GM23248 (cell line): ENCODE measurements around the gene IFI27.

Experiments
- EZH2 ChIP-seq: fragments of 200-600 bp; sonication (generic); IDR thresholded peaks from 2 replicates; pipeline ENCODE4 v1.6.1; 2018; ENCODE audit warnings: antibody characterized with exemption, mild to moderate bottlenecking; ENCODE audit not compliant: insufficient read depth, poor library complexity, severe bottlenecking
- EZH2phosphoT487 ChIP-seq: fragments of 200-600 bp; sonication (generic); IDR thresholded peaks from 2 replicates; pipeline ENCODE4 v1.6.1; 2018; ENCODE audit warnings: antibody characterized with exemption, moderate library complexity, mild to moderate bottlenecking, low read depth; ENCODE audit not compliant: insufficient read depth

GRCh38 chr14:94161058-94161457 is 50.5 kb downstream of the IFI27 start:
- no peak for TF ChIP-seq EZH2
- no peak for TF ChIP-seq EZH2phosphoT487
